MM.1S (cell line): ENCODE measurements around the gene PATL2.

ENCODE experiments used
- DNase-seq: peaks from one replicate; pipeline ENCODE4 v3.0.0-alpha.2; 2015
- H2AFZ ChIP-seq: fragments of 300-600 bp; sonication (generic); 2 replicates; pipeline ENCODE4 v1.6.0; 2016; ENCODE audit warnings: antibody characterized with exemption, low read length
- H3F3A ChIP-seq: fragments of 300-600 bp; sonication (generic); 2 replicates; pipeline ENCODE4 v1.6.1; 2016; ENCODE audit warnings: mild to moderate bottlenecking, antibody characterized with exemption, low read length, moderate library complexity, mixed read lengths; ENCODE audit not compliant: insufficient read depth
- H3K27ac ChIP-seq: fragments of 300-600 bp; sonication (generic); 2 replicates; pipeline ENCODE4 v1.5.1; 2016; ENCODE audit warnings: mild to moderate bottlenecking, low read length
- H3K27me3 ChIP-seq: fragments of 300-600 bp; sonication (generic); replicated peaks from 2 replicates; pipeline ENCODE4 v1.6.0; 2016; ENCODE audit warnings: low read length; ENCODE audit not compliant: insufficient read depth
- H3K36me3 ChIP-seq: fragments of 300-600 bp; sonication (generic); replicated peaks from 2 replicates; pipeline ENCODE4 v1.6.1; 2016; ENCODE audit warnings: mild to moderate bottlenecking, low read length, mixed read lengths; ENCODE audit not compliant: insufficient read depth
- H3K4me1 ChIP-seq: fragments of 300-600 bp; sonication (generic); 2 replicates; pipeline ENCODE4 v1.6.1; 2016; ENCODE audit warnings: low read length, mixed read lengths
- H3K4me2 ChIP-seq: fragments of 300-600 bp; sonication (generic); 2 replicates; pipeline ENCODE4 v1.6.0; 2016; ENCODE audit warnings: low read depth, low read length
- H3K4me3 ChIP-seq: fragments of 300-600 bp; sonication (generic); 2 replicates; pipeline ENCODE4 v1.5.1; 2016; ENCODE audit warnings: low read length, mixed read lengths
- H3K79me2 ChIP-seq: fragments of 300-600 bp; sonication (generic); 2 replicates; pipeline ENCODE4 v1.6.1; 2016; ENCODE audit warnings: mixed run types, low read length, mixed read lengths
- H3K9ac ChIP-seq: fragments of 300-600 bp; sonication (generic); 2 replicates; pipeline ENCODE4 v1.6.1; 2016; ENCODE audit warnings: low read length, mixed read lengths
- H3K9me2 ChIP-seq: fragments of 300-600 bp; sonication (generic); replicated peaks from 2 replicates; pipeline ENCODE4 v1.6.1; 2016; ENCODE audit warnings: mild to moderate bottlenecking, low read length, mixed read lengths; ENCODE audit not compliant: insufficient read depth
- H3K9me3 ChIP-seq: fragments of 300-600 bp; sonication (generic); replicated peaks from 2 replicates; pipeline ENCODE4 v1.6.1; 2016; ENCODE audit warnings: mild to moderate bottlenecking, low read length, mixed read lengths; ENCODE audit not compliant: insufficient read depth
- H4K20me1 ChIP-seq: fragments of 300-600 bp; sonication (generic); 2 replicates; pipeline ENCODE4 v1.6.1; 2016; ENCODE audit warnings: mild to moderate bottlenecking, low read length, moderate library complexity, mixed read lengths; ENCODE audit not compliant: insufficient read depth
- EZH2 ChIP-seq: fragments of 300-600 bp; sonication (generic); optimal IDR thresholded peaks from 2 replicates; pipeline ENCODE3; 2017; ENCODE audit warnings: low read depth, mild to moderate bottlenecking, antibody characterized with exemption, low read length, mixed read lengths
- EZH2phosphoT487 ChIP-seq: fragments of 300-600 bp; sonication (generic); IDR thresholded peaks from 2 replicates; pipeline ENCODE4 v1.6.1; 2018; ENCODE audit warnings: antibody characterized with exemption, low read length
- TF ChIP-seq, protein P1 (sequence below): fragments of 300-600 bp; sonication (generic); IDR thresholded peaks from 2 replicates; pipeline ENCODE4 v1.5.1; 2016; ENCODE audit warnings: antibody characterized with exemption, low read length, mixed read lengths

Gene PATL2

DNA sequence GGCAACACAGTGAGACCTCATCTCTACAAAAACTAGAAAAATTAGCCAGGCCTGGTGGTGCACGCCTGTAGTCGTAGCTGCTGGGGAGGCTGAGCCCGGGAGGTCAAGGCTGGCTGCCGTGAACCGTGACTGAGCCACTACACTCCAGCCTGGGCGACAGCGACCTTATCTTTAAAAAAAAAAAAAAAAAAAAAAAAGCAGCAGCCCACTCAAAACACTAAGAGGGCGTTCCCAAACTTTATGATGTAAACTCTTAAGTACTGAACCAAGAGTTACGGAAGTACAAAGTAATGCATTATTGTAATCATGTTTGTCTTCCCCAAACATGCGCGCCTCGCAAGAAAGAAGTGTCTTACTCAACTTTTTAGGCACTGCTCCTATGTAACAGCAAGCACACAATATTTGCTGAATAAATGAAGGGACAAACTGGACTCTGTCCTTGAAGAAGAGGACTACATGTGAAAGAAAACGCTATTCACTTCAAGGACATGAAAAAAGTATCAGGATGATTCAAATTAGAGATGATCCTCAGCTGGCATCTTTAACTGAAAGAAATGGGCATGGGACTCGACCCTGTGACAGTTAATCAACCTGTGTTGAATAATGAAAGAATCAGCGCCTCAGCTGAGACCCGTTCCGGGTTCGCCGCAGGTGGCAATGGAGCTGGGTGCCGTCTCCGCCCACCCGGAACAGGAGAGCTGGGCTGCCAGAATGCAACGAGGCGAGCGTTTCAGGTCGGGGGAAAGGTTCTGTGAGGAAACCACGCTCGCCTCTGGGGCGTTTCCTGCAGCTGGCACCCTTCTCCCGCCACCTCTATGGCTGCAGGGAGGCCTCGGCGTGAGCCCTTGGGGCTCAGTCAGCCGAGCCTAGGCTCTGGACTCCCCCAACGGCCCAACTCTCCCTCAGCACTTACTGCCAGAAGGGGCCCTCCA lies 48.4 kb downstream of the PATL2 start:
- DNase-seq, result peak; percentile 88
- TF ChIP-seq EZH2, result no peak
- TF ChIP-seq EZH2phosphoT487, result no peak
- TF ChIP-seq, protein P1, sequence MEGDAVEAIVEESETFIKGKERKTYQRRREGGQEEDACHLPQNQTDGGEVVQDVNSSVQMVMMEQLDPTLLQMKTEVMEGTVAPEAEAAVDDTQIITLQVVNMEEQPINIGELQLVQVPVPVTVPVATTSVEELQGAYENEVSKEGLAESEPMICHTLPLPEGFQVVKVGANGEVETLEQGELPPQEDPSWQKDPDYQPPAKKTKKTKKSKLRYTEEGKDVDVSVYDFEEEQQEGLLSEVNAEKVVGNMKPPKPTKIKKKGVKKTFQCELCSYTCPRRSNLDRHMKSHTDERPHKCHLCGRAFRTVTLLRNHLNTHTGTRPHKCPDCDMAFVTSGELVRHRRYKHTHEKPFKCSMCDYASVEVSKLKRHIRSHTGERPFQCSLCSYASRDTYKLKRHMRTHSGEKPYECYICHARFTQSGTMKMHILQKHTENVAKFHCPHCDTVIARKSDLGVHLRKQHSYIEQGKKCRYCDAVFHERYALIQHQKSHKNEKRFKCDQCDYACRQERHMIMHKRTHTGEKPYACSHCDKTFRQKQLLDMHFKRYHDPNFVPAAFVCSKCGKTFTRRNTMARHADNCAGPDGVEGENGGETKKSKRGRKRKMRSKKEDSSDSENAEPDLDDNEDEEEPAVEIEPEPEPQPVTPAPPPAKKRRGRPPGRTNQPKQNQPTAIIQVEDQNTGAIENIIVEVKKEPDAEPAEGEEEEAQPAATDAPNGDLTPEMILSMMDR, result no peak

DNA sequence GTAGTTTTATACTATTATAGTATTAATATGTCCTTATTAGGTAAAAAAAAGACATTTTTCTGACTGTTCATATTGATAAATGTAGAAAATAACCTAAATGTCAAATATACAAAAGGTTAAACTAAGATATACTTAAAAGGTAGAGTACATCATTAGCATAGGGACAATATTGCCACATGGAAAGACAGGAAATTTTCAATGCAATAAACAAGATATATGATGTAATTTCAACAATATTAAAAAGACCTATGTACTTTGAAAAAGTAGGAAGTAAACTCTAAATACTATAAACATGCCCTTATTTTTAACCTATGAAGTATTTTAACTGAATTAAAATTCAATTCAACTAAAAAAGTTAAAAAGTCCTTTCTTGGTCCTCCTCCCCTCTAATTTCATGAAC lies 49.5 kb downstream of the PATL2 start:
- Histone ChIP-seq H2AFZ (no peak overlapping the region), H4K20me1 (no peaks in the 10 kb centered on the region), H3K4me3 (no peak overlapping the region), H3K4me1 (peaks cover 30% of the 10 kb centered on the region), H3K9me2 (no peaks in the 10 kb centered on the region), H3K27ac (no peak overlapping the region), H3K27me3 (no peaks in the 10 kb centered on the region), H3K9me3 (no peaks in the 10 kb centered on the region), H3F3A (peaks cover 27% of the 10 kb centered on the region), H3K36me3 (0 out of 2 replicates have a peak, but pooled peaks cover 6% of the 10 kb centered on the region), H3K9ac (no peak overlapping the region), H3K4me2 (peak overlapping the region; percentile 79; the same call in 1 of the 2 replicates), H3K79me2 (peaks cover 27% of the 10 kb centered on the region)
- DNase-seq, result no peak
- no peak for TF ChIP-seq EZH2
- TF ChIP-seq EZH2phosphoT487, result no peak
- TF ChIP-seq, protein P1, result no peak

More for the DNA sequence above, 48.4 kb downstream of the PATL2 start:
- Histone ChIP-seq H2AFZ (peak overlapping the region; percentile 96), H3K9ac (peak overlapping the region; percentile 94), H3K27me3 (no peaks in the 10 kb centered on the region), H3K4me2 (peak overlapping the region; percentile 79), H3K4me1 (peaks cover 37% of the 10 kb centered on the region), H3F3A (peaks cover 34% of the 10 kb centered on the region), H3K79me2 (peaks cover 27% of the 10 kb centered on the region), H3K27ac (peak overlapping the region; percentile 94), H3K4me3 (peak overlapping the region; percentile 97), H3K9me2 (no peaks in the 10 kb centered on the region), H3K36me3 (0 out of 2 replicates have a peak, but pooled peaks cover 6% of the 10 kb centered on the region), H4K20me1 (no peaks in the 10 kb centered on the region), H3K9me3 (no peaks in the 10 kb centered on the region)

DNA sequence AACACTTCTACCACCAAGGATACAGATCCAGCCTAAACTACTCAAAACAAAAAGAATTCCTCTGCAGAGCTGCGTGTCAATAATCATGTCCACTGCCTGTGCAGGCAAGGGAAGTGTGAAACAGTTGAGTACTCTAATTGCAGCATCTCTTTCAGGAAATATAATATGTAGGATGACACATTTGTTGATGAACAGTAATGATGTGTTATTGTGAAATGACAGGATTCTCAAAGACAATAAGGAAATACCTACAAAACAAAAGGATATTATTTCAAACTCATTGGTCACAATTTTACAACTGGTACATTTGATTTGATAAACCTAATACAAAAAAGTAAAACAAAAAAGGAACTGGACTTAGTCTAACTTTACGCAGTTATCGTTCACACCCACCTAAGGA lies 52.1 kb downstream of the PATL2 start:
- Histone ChIP-seq H3F3A (peaks cover 18% of the 10 kb centered on the region), H3K9me2 (no peaks in the 10 kb centered on the region), H3K27ac (no peak overlapping the region), H3K4me1 (peaks cover 12% of the 10 kb centered on the region), H3K9ac (no peak overlapping the region), H3K4me3 (no peak overlapping the region), H3K36me3 (0 out of 2 replicates have a peak, but pooled peaks cover 6% of the 10 kb centered on the region), H2AFZ (no peak overlapping the region), H3K9me3 (no peaks in the 10 kb centered on the region), H3K27me3 (no peaks in the 10 kb centered on the region), H3K4me2 (no peak overlapping the region), H4K20me1 (no peaks in the 10 kb centered on the region), H3K79me2 (peaks cover 27% of the 10 kb centered on the region)
- TF ChIP-seq EZH2phosphoT487 (no peak), EZH2 (no peak)
- TF ChIP-seq, protein P1, result no peak
- DNase-seq, result no peak
